Trophoblast cell (in vitro differentiated cells and primary cell): ENCODE data around the gene DNM1.
A peak's percentile ranks its signal among the peaks of the same experiment; 100 is the strongest.

Source experiments
- DNase-seq, 2 donors: peaks; one replicate each; pipeline ENCODE4 v3.0.0-alpha.2; 2016
- H2AFZ ChIP-seq: 2 replicates; pipeline ENCODE4 v1.6.1; 2013; ENCODE audit warnings: low read length, moderate library complexity, mild to moderate bottlenecking; ENCODE audit not compliant: insufficient read depth, poor library complexity
- H2AK5ac ChIP-seq: 2 replicates; pipeline ENCODE4 v1.6.1; 2013; ENCODE audit warnings: mild to moderate bottlenecking, low read length
- H2BK120ac ChIP-seq: 2 replicates; pipeline ENCODE4 v1.6.1; 2013; ENCODE audit warnings: low read length, mild to moderate bottlenecking, moderate library complexity; ENCODE audit not compliant: insufficient read depth, poor library complexity
- H2BK12ac ChIP-seq: 2 replicates; pipeline ENCODE4 v1.6.1; 2013; ENCODE audit warnings: mild to moderate bottlenecking, low read length, moderate library complexity
- H2BK5ac ChIP-seq: 2 replicates; pipeline ENCODE4 v1.6.1; 2013; ENCODE audit warnings: low read length, low read depth, moderate library complexity, mild to moderate bottlenecking; ENCODE audit not compliant: poor library complexity
- H3K14ac ChIP-seq: 2 replicates; pipeline ENCODE4 v1.6.1; 2013; ENCODE audit warnings: mild to moderate bottlenecking, low read length
- H3K18ac ChIP-seq: 2 replicates; pipeline ENCODE4 v1.6.1; 2013; ENCODE audit warnings: mild to moderate bottlenecking, low read length
- H3K23ac ChIP-seq: 2 replicates; pipeline ENCODE4 v1.6.1; 2013; ENCODE audit warnings: low read length
- H3K27ac ChIP-seq: 2 replicates; pipeline ENCODE4 v1.5.1; 2013; ENCODE audit warnings: low read depth, mild to moderate bottlenecking, inconsistent platforms, low read length, moderate library complexity
- H3K27me3 ChIP-seq: 2 replicates; pipeline ENCODE4 v1.6.1; 2013; ENCODE audit warnings: inconsistent platforms, mild to moderate bottlenecking, low read length, moderate library complexity; ENCODE audit not compliant: insufficient read depth
- H3K36me3 ChIP-seq, 2 experiments: 1 replicate in 1 of 2; 2 replicates in 1 of 2; pipeline ENCODE4 v1.6.1; 2013; ENCODE audit warnings: low read length in 2 of 2, mild to moderate bottlenecking in 2 of 2, moderate library complexity in 1 of 2; ENCODE audit not compliant: insufficient read depth in 2 of 2, control insufficient read depth in 1 of 2
- H3K4ac ChIP-seq: 2 replicates; pipeline ENCODE4 v1.6.1; 2013; ENCODE audit warnings: low read depth, mild to moderate bottlenecking, low read length, moderate library complexity
- H3K4me1 ChIP-seq, 2 experiments: 1 replicate in 1 of 2; 2 replicates in 1 of 2; pipeline ENCODE4 v1.6.1; 2013; ENCODE audit warnings: low read length in 2 of 2, mild to moderate bottlenecking in 2 of 2, moderate library complexity in 1 of 2; ENCODE audit not compliant: insufficient read depth in 2 of 2, control insufficient read depth in 1 of 2
- H3K4me2 ChIP-seq: 2 replicates; pipeline ENCODE4 v1.6.1; 2013; ENCODE audit warnings: inconsistent platforms, mild to moderate bottlenecking, low read length, moderate library complexity
- H3K4me3 ChIP-seq: 2 replicates; pipeline ENCODE4 v1.5.1; 2013; ENCODE audit warnings: mild to moderate bottlenecking, low read depth, low read length, inconsistent platforms
- H3K79me1 ChIP-seq: one replicate; pipeline ENCODE4 v1.6.1; 2013; ENCODE audit warnings: low read length
- H3K79me2 ChIP-seq: 2 replicates; pipeline ENCODE4 v1.6.1; 2013; ENCODE audit warnings: low read length, mild to moderate bottlenecking; ENCODE audit not compliant: control insufficient read depth, insufficient read depth, poor library complexity
- H3K9ac ChIP-seq: 2 replicates; pipeline ENCODE4 v1.6.1; 2013; ENCODE audit warnings: mild to moderate bottlenecking, low read length
- H3K9me3 ChIP-seq: 2 replicates; pipeline ENCODE4 v1.6.1; 2013; ENCODE audit warnings: low read depth, mild to moderate bottlenecking, control low read depth, inconsistent platforms, low read length; ENCODE audit not compliant: insufficient read depth
- H4K12ac ChIP-seq: 2 replicates; pipeline ENCODE4 v1.6.1; 2013; ENCODE audit warnings: low read depth, mild to moderate bottlenecking, low read length, moderate library complexity
- H4K8ac ChIP-seq: 2 replicates; pipeline ENCODE4 v1.6.1; 2013; ENCODE audit warnings: low read depth, mild to moderate bottlenecking, low read length, moderate library complexity
- H4K91ac ChIP-seq: one replicate; pipeline ENCODE4 v1.6.1; 2013; ENCODE audit warnings: low read depth, mild to moderate bottlenecking, low read length, moderate library complexity
- WGBS: extraction: QIAGEN DNeasy Blood & Tissue Kit; methylation state at CpG from one replicate; pipeline ENCODE4 v1.1.7; 2013; ENCODE audit warnings: missing lambda C conversion rate; ENCODE audit not compliant: insufficient read length, insufficient coverage; ENCODE audit errors: extremely low coverage; 5-methylcytosine and 5-hydroxymethylcytosine counted together

DNM1 gene

DNA sequence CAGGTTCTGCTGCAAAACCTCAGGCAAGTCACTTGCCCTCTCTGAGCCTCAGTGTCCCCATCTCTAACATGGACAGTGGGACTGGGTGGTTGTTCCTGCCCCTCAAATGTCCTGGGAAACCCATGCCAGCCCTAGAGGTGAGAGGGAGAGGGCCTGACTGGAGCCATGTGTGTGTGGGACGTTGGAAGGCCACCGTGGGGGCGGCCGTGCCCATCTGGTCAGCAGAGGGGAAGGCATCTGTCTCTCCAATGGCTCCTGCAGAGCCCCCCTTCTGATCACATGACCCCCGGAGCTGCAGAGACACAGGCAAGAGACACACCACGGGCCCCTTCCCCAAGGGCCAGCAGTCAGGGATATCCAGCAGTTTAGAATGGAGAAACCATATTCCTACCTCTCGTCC is 1.7 kb downstream of the DNM1 start:
- H3K79me2 ChIP-seq, result peaks cover 2% of the 10 kb centered on the region
- H3K9ac ChIP-seq, result no peak overlapping the region

DNA sequence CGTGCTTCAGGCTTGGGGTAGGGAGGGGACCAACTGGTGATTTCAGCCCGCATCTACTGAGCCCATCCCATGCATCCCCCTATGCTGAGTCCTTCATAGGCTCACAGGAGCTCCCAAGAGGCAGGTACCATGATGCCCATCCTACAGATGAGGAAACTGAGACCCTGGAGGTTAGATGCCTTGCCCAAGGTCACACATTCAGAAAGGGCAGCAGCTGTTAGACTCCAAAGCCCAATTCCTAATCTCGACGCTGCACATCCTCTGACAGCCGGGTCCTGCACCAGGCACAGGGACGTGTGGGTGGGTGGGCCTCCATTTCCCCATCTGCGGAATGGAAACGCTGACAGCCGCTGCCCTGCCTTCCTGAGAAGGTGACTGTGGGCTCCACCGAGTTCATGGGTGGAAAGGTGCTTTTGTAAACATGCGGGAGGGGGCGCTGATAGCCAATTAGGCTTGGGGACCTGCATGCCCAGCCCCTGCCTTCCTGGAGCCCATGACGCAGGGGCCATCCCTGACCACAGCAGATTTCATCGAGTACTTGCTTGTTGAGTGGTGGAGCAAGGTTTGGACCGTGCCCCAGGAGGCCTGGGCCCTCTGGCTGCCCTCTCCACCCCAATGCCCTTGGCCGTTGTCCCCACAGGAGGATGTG is 2.2 kb downstream of the DNM1 start:
- H3K9ac ChIP-seq, result no peak overlapping the region
- H4K12ac ChIP-seq, result no peak overlapping the region
- H3K4me3 ChIP-seq, result peak overlapping the region; percentile 30
- peaks cover 8 to 11% of the 10 kb centered on the region in 2 experiments for H3K4me1 ChIP-seq
- no peak overlapping the region for H2BK120ac ChIP-seq
- H3K18ac ChIP-seq, result no peak overlapping the region
- peaks cover 2% of the 10 kb centered on the region for H3K79me2 ChIP-seq
- H4K91ac ChIP-seq, result no peak overlapping the region
- H2AK5ac ChIP-seq, result no peak overlapping the region
- H3K36me3 ChIP-seq, result no peaks in the 10 kb centered on the region
- WGBS, result no CpG with 5 or more reads among the region's 16 CpGs
- no peak overlapping the region for H2AFZ ChIP-seq
- peaks cover 6% of the 10 kb centered on the region for H3K79me1 ChIP-seq
- H2BK5ac ChIP-seq, result no peak overlapping the region
- H2BK12ac ChIP-seq, result no peak overlapping the region
- H3K4me2 ChIP-seq, result no peak overlapping the region
- no peak for DNase-seq
- no peak overlapping the region for H3K27ac ChIP-seq
- no peak overlapping the region for H3K4ac ChIP-seq
- H4K8ac ChIP-seq, result no peak overlapping the region
- no peaks in the 10 kb centered on the region for H3K9me3 ChIP-seq
- no peak overlapping the region for H3K23ac ChIP-seq
- no peak overlapping the region for H3K14ac ChIP-seq
- peaks cover 8% of the 10 kb centered on the region for H3K27me3 ChIP-seq

More for the DNA sequence above, 1.7 kb downstream of the DNM1 start:
- no peak overlapping the region for H2BK12ac ChIP-seq
- DNase-seq, result no peak
- H3K4ac ChIP-seq, result no peak overlapping the region
- no CpG with 5 or more reads among the region's 7 CpGs for WGBS
- no peaks in the 10 kb centered on the region for H3K36me3 ChIP-seq
- no peak overlapping the region for H2BK5ac ChIP-seq
- no peak overlapping the region for H4K12ac ChIP-seq
- peaks cover 6% of the 10 kb centered on the region for H3K79me1 ChIP-seq
- H3K4me1 ChIP-seq, result peaks cover 8 to 11% of the 10 kb centered on the region in 2 experiments
- no peak overlapping the region for H3K18ac ChIP-seq
- no peak overlapping the region for H2AK5ac ChIP-seq
- no peak overlapping the region for H2BK120ac ChIP-seq
- H3K14ac ChIP-seq, result no peak overlapping the region
- H4K91ac ChIP-seq, result no peak overlapping the region
- no peak overlapping the region for H3K23ac ChIP-seq
- no peaks in the 10 kb centered on the region for H3K9me3 ChIP-seq
- H3K27me3 ChIP-seq, result peaks cover 8% of the 10 kb centered on the region
- H4K8ac ChIP-seq, result no peak overlapping the region
- no peak overlapping the region for H3K27ac ChIP-seq
- H3K4me3 ChIP-seq, result no peak overlapping the region
- H2AFZ ChIP-seq, result no peak overlapping the region
- no peak overlapping the region for H3K4me2 ChIP-seq

DNA sequence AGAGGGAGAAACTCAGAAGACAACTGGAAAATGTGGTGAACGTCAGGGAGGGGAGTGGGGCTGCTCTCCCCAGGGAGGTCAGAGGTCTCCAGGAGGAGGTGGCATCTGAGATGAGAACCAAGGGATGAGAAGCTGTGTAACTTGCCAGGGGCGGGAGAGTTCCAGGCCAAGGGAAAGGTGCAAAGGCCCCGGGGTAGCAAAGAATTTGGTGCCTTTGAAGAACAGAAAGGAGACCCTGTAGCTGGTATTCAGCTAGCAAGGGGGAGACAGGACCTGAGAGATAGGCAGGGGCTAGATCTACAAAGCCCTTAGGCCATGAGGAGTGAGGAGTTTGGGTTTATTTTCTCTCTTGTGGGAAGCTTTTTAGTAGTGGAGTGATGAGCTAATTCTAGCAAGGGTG is 3.3 kb downstream of the DNM1 start:
- WGBS, result no CpG with 5 or more reads among the region's 3 CpGs
- peaks cover 8% of the 10 kb centered on the region for H3K27me3 ChIP-seq

DNA sequence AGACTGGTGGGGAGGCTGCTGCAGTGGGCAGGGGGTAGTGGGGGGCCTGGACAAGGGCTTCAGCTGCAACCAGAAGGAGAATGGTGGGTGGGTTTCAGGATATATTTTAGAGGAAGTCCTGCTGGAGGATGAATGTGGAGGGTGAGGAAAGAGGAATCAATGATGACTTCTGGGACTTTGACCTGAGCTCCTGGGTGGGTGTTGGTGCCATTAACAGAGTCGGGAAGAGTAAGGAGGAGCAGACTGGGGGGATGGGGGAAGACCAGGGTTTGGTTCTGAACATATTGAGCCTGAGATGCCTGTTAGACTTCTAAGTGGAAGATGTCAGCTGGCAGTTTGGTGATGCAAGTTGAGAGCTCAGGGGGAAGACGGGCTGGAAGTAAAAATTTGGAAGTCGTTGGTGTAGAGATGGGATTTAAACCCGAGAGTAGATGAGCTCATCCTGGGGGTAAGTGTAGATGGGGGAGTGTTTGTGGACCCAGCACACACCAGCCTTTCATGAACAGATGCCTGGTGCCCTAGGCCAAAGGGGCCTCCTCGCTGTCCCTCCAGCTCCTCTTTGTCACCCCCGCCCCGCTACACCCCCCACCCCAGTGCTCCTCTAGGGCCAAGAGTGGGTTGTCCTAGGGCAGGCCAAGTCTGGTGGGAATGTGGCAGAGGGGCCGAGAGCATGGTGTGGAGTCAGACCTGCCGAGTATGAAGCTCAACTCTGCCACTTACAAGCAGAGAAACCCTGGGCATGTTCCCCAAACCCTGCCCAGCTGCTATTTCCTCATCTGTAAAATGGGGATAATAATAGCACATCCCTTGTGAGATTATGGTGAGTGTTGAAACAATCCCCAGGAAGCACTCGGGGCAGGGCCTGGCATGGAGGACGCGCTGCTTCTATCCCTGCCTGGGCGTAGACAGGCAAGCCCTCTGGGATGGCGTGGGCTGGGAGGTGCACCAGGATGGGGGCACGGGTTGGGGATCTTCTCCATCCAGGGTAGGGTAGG is 4.0 kb downstream of the DNM1 start:
- Histone ChIP-seq H3K36me3 (no peaks in the 10 kb centered on the region), H3K4me1 (peaks cover 8 to 11% of the 10 kb centered on the region in 2 experiments), H3K9ac (no peak overlapping the region), H3K27me3 (peaks cover 8% of the 10 kb centered on the region), H3K79me1 (peaks cover 6% of the 10 kb centered on the region), H3K9me3 (no peaks in the 10 kb centered on the region), H2AFZ (no peak overlapping the region), H4K91ac (no peak overlapping the region), H4K8ac (no peak overlapping the region), H3K27ac (no peak overlapping the region), H2BK5ac (no peak overlapping the region), H3K18ac (no peak overlapping the region), H2AK5ac (no peak overlapping the region), H3K14ac (no peak overlapping the region), H3K4me3 (no peak overlapping the region), H3K79me2 (peaks cover 2% of the 10 kb centered on the region), H4K12ac (no peak overlapping the region), H2BK12ac (no peak overlapping the region), H3K4me2 (no peak overlapping the region), H3K4ac (no peak overlapping the region), H2BK120ac (no peak overlapping the region), H3K23ac (no peak overlapping the region)
- no peak for DNase-seq
- 100% methylated on average over 2 of the region's 15 CpGs for WGBS

More for the DNA sequence above, 3.3 kb downstream of the DNM1 start:
- H3K9me3 ChIP-seq, result no peaks in the 10 kb centered on the region
- H3K79me1 ChIP-seq, result peaks cover 6% of the 10 kb centered on the region
- H3K4ac ChIP-seq, result no peak overlapping the region
- no peak overlapping the region for H3K4me3 ChIP-seq
- no peak overlapping the region for H4K12ac ChIP-seq
- no peak overlapping the region for H2BK120ac ChIP-seq
- no peak overlapping the region for H3K14ac ChIP-seq
- peaks cover 2% of the 10 kb centered on the region for H3K79me2 ChIP-seq
- no peak overlapping the region for H3K27ac ChIP-seq
- H2BK12ac ChIP-seq, result no peak overlapping the region
- H2AK5ac ChIP-seq, result no peak overlapping the region
- H4K8ac ChIP-seq, result no peak overlapping the region
- no peak overlapping the region for H3K18ac ChIP-seq
- no peaks in the 10 kb centered on the region for H3K36me3 ChIP-seq
- no peak overlapping the region for H2AFZ ChIP-seq
- H3K4me1 ChIP-seq, result peaks cover 8 to 11% of the 10 kb centered on the region in 2 experiments
- H3K23ac ChIP-seq, result no peak overlapping the region
- H3K4me2 ChIP-seq, result no peak overlapping the region
- no peak for DNase-seq
- H2BK5ac ChIP-seq, result no peak overlapping the region
- no peak overlapping the region for H3K9ac ChIP-seq
- no peak overlapping the region for H4K91ac ChIP-seq
